Liver (tissue), 9 donors: ENCODE results near the gene SIGLEC7. TPM values are rescaled to one million over a fixed set of nuclear protein-coding genes. Genes with fewer than 3 reads are reported as not detected.

Source experiments
- DNase-seq: peaks from one replicate; pipeline ENCODE4 v3.0.0-alpha.2; 2017; ENCODE audit warnings: low spot score
- H3K27ac ChIP-seq, 2 donors: one replicate each; pipeline ENCODE4 v1.7.0; 2013; ENCODE audit warnings: inconsistent platforms in 2 of 2, low read length in 2 of 2, control low read depth in 1 of 2, low read depth in 1 of 2, mild to moderate bottlenecking in 1 of 2
- H3K27me3 ChIP-seq, 4 donors: one replicate each; pipeline versions ENCODE4 v1.6.1 to v1.7.0; 2013; ENCODE audit warnings: low read length in 3 of 4, inconsistent platforms in 1 of 4, mild to moderate bottlenecking in 1 of 4, moderate library complexity in 1 of 4; ENCODE audit not compliant: control insufficient read depth in 4 of 4, insufficient read depth in 4 of 4
- H3K36me3 ChIP-seq, 4 donors: one replicate each; pipeline versions ENCODE4 v1.6.1 to v1.7.0; 2013; ENCODE audit warnings: low read length in 3 of 4, mild to moderate bottlenecking in 3 of 4, low read depth in 1 of 4, moderate library complexity in 1 of 4; ENCODE audit not compliant: control insufficient read depth in 4 of 4, insufficient read depth in 3 of 4
- H3K4me1 ChIP-seq, 4 donors: one replicate each; pipeline versions ENCODE4 v1.6.1 to v1.7.0; 2013; ENCODE audit warnings: low read length in 3 of 4, mild to moderate bottlenecking in 3 of 4, moderate library complexity in 1 of 4; ENCODE audit not compliant: control insufficient read depth in 4 of 4, insufficient read depth in 4 of 4
- H3K4me3 ChIP-seq, 3 donors: one replicate each; pipeline versions ENCODE4 v1.6.1 to v1.7.0; 2013; ENCODE audit warnings: low read length in 3 of 3, control low read depth in 1 of 3, low read depth in 1 of 3, mild to moderate bottlenecking in 1 of 3
- H3K9ac ChIP-seq, 2 donors: one replicate each; pipeline ENCODE4 v1.7.0; 2013; ENCODE audit warnings: low read length in 2 of 2, mild to moderate bottlenecking in 2 of 2, moderate library complexity in 2 of 2, control low read depth in 1 of 2, low read depth in 1 of 2
- H3K9me3 ChIP-seq, 4 donors: one replicate each; pipeline versions ENCODE4 v1.6.1 to v1.7.0; 2013; ENCODE audit warnings: low read length in 3 of 4; ENCODE audit not compliant: control insufficient read depth in 4 of 4
- EGR1 ChIP-seq, 2 donors: IDR thresholded peaks; 2 replicates each; pipeline ENCODE4 v1.6.1; 2016 to 2018; ENCODE audit warnings: antibody characterized with exemption in 2 of 2, low read depth in 2 of 2
- FOXA1 ChIP-seq: IDR thresholded peaks from 2 replicates; pipeline ENCODE4 v1.6.1; 2016; ENCODE audit warnings: antibody characterized with exemption
- FOXA2 ChIP-seq: IDR thresholded peaks from 2 replicates; pipeline ENCODE4 v1.6.1; 2016; ENCODE audit warnings: antibody characterized with exemption
- GABPA ChIP-seq, 2 donors: IDR thresholded peaks in 1 of 2; conservative IDR thresholded peaks in 1 of 2; 2 replicates each; pipeline ENCODE4 v1.6.1; 2016; ENCODE audit warnings: antibody characterized with exemption in 2 of 2, mild to moderate bottlenecking in 1 of 2, moderate library complexity in 1 of 2
- HNF4A ChIP-seq, 2 donors: conservative IDR thresholded peaks; 2 replicates each; pipeline ENCODE4 v1.6.1; 2016; ENCODE audit warnings: antibody characterized with exemption in 2 of 2, mild to moderate bottlenecking in 2 of 2
- JUND ChIP-seq, 2 donors: IDR thresholded peaks; 2 replicates each; pipeline ENCODE4 v1.6.1; 2016; ENCODE audit warnings: antibody characterized with exemption in 2 of 2
- NR2F2 ChIP-seq: IDR thresholded peaks from 2 replicates; pipeline ENCODE4 v1.6.1; 2016; ENCODE audit warnings: antibody characterized with exemption
- RAD21 ChIP-seq, 2 donors: IDR thresholded peaks; 2 replicates each; pipeline ENCODE4 v1.6.1; 2016; ENCODE audit warnings: antibody characterized with exemption in 2 of 2, mild to moderate bottlenecking in 2 of 2
- RXRA ChIP-seq, 2 donors: IDR thresholded peaks; 2 replicates each; pipeline ENCODE4 v1.6.1; 2017 to 2018; ENCODE audit warnings: antibody characterized with exemption in 2 of 2, mild to moderate bottlenecking in 1 of 2
- SP1 ChIP-seq: IDR thresholded peaks from 2 replicates; pipeline ENCODE4 v1.6.1; 2018; ENCODE audit warnings: antibody characterized with exemption, mild to moderate bottlenecking
- YY1 ChIP-seq: IDR thresholded peaks from 2 replicates; pipeline ENCODE4 v1.6.1; 2016; ENCODE audit warnings: antibody characterized with exemption, mild to moderate bottlenecking
- WGBS: extraction: QIAGEN DNeasy Blood & Tissue Kit; methylation state at CpG from one replicate; pipeline ENCODE4 v1.1.7; 2013; 5-methylcytosine and 5-hydroxymethylcytosine counted together
- polyA plus RNA-seq, 2 donors: library from polyadenylated mRNA; stranded (reverse) in 1 of 2; unstranded in 1 of 2; fragments of 200-250 nt in 1 of 2; fragments of >200 nt in 1 of 2; fragmentation: Nextera tagmentation in 1 of 2; extraction: Ambion mirVana in 1 of 2; gene quantifications; one replicate each; pipeline versions ENCODE4 v1.2.1 to v1.2.3, GENCODE V29; 2013 to 2015
- total RNA-seq, 2 donors: library from RNA; depleted of rRNA; stranded (reverse); fragments of >200 nt; gene quantifications; one replicate each; pipeline ENCODE4 v1.2.3, GENCODE V29; 2014
- TF ChIP-seq, protein P1 (sequence below): IDR thresholded peaks from 2 replicates; pipeline ENCODE4 v1.6.1; 2016; ENCODE audit warnings: antibody characterized with exemption, mild to moderate bottlenecking
- TF ChIP-seq, protein P2 (sequence below): IDR thresholded peaks from 2 replicates; pipeline ENCODE4 v1.6.1; 2016; ENCODE audit warnings: antibody characterized with exemption
- TF ChIP-seq, protein P3 (sequence below): IDR thresholded peaks from 2 replicates; pipeline ENCODE4 v1.6.1; 2016; ENCODE audit warnings: antibody characterized with exemption
- TF ChIP-seq, protein P4 (sequence below): fragments of 150-350 bp; IDR thresholded peaks from 2 replicates; pipeline ENCODE4 v1.5.1; 2017; ENCODE audit warnings: improper control_type of control experiment, low read depth, low read length; ENCODE audit not compliant: missing input control
- TF ChIP-seq, protein P5 (sequence below): IDR thresholded peaks from 2 replicates; pipeline ENCODE4 v1.6.1; 2016; ENCODE audit warnings: antibody characterized with exemption
- donor health status: healthy.
- donor health status: healthy.
- donor health status: healthy.
- donor health status: healthy.
- donor health status: healthy.

Gene SIGLEC7
- total and polyA plus RNA-seq, 4 donors = 2.7 to 4.8 (median 3.9) TPM

DNA sequence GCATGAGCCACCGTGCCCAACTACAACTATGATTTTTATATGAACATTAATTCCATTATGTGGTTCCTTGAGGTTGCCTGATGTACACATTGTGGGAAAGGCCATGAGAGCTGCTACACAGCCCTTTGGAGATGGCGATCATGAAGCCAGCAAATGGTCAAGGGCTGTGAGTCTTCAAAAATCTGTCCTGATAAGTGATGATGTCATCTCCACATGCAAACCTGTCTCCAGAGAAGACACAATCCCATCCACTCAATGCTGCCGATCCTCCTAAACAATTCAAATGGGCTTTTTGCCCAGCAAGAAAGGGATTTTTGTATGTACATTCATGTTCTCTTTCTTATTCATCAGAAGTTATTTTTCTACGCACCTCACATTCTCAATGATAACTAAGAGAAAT lies 17.6 kb downstream of the SIGLEC7 start:
- H3K4me1 ChIP-seq = no peaks in the 10 kb centered on the region
- H3K9ac ChIP-seq = no peak overlapping the region
- DNase-seq = no peak
- 85% methylated on average over 4 of the region's 4 CpGs for WGBS
- no peak overlapping the region for H3K4me3 ChIP-seq
- H3K36me3 ChIP-seq = no peaks in the 10 kb centered on the region
- no peak overlapping the region for H3K27ac ChIP-seq
- TF ChIP-seq FOXA2 (no peak), HNF4A (conservative IDR thresholded peaks at IDR 0.05) (no peak), YY1 (no peak), EGR1 (IDR thresholded peaks at IDR 0.05; ENCODE audit: low read depth in 2 of 2) (no peak), JUND (IDR thresholded peaks at IDR 0.05) (no peak), RXRA (IDR thresholded peaks at IDR 0.05) (no peak)
- TF ChIP-seq, protein P1, sequence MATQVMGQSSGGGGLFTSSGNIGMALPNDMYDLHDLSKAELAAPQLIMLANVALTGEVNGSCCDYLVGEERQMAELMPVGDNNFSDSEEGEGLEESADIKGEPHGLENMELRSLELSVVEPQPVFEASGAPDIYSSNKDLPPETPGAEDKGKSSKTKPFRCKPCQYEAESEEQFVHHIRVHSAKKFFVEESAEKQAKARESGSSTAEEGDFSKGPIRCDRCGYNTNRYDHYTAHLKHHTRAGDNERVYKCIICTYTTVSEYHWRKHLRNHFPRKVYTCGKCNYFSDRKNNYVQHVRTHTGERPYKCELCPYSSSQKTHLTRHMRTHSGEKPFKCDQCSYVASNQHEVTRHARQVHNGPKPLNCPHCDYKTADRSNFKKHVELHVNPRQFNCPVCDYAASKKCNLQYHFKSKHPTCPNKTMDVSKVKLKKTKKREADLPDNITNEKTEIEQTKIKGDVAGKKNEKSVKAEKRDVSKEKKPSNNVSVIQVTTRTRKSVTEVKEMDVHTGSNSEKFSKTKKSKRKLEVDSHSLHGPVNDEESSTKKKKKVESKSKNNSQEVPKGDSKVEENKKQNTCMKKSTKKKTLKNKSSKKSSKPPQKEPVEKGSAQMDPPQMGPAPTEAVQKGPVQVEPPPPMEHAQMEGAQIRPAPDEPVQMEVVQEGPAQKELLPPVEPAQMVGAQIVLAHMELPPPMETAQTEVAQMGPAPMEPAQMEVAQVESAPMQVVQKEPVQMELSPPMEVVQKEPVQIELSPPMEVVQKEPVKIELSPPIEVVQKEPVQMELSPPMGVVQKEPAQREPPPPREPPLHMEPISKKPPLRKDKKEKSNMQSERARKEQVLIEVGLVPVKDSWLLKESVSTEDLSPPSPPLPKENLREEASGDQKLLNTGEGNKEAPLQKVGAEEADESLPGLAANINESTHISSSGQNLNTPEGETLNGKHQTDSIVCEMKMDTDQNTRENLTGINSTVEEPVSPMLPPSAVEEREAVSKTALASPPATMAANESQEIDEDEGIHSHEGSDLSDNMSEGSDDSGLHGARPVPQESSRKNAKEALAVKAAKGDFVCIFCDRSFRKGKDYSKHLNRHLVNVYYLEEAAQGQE = no peak
- TF ChIP-seq, protein P2, sequence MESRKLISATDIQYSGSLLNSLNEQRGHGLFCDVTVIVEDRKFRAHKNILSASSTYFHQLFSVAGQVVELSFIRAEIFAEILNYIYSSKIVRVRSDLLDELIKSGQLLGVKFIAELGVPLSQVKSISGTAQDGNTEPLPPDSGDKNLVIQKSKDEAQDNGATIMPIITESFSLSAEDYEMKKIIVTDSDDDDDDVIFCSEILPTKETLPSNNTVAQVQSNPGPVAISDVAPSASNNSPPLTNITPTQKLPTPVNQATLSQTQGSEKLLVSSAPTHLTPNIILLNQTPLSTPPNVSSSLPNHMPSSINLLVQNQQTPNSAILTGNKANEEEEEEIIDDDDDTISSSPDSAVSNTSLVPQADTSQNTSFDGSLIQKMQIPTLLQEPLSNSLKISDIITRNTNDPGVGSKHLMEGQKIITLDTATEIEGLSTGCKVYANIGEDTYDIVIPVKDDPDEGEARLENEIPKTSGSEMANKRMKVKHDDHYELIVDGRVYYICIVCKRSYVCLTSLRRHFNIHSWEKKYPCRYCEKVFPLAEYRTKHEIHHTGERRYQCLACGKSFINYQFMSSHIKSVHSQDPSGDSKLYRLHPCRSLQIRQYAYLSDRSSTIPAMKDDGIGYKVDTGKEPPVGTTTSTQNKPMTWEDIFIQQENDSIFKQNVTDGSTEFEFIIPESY = no peak
- no peaks in the 10 kb centered on the region for H3K9me3 ChIP-seq
- no peaks in the 10 kb centered on the region for H3K27me3 ChIP-seq

DNA sequence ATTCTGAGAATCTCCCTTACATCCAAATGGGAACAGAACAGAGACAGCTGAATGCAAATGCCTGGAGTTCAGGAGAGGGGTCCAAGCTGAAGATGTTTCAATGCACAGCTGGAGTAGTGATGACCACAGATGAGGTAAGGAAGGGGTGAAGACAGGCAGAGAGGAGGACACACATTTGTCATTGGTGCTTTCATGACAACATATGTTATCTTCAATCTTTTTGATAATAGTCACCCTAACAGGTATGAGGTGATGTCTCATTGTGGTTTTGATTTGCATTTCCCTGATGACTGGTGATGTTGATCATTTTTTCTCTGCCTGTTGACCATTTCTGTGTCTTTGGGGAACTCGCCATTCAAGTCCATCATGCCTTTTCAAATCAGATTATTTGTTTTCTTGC lies 19.2 kb downstream of the SIGLEC7 start:
- no peaks in the 10 kb centered on the region for H3K4me1 ChIP-seq
- TF ChIP-seq, protein P3, sequence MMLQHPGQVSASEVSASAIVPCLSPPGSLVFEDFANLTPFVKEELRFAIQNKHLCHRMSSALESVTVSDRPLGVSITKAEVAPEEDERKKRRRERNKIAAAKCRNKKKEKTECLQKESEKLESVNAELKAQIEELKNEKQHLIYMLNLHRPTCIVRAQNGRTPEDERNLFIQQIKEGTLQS = no peak
- no peak for TF ChIP-seq HNF4A (conservative IDR thresholded peaks at IDR 0.05)
- no peak for TF ChIP-seq JUND (IDR thresholded peaks at IDR 0.05)
- no peak for TF ChIP-seq FOXA2
- TF ChIP-seq, protein P4, sequence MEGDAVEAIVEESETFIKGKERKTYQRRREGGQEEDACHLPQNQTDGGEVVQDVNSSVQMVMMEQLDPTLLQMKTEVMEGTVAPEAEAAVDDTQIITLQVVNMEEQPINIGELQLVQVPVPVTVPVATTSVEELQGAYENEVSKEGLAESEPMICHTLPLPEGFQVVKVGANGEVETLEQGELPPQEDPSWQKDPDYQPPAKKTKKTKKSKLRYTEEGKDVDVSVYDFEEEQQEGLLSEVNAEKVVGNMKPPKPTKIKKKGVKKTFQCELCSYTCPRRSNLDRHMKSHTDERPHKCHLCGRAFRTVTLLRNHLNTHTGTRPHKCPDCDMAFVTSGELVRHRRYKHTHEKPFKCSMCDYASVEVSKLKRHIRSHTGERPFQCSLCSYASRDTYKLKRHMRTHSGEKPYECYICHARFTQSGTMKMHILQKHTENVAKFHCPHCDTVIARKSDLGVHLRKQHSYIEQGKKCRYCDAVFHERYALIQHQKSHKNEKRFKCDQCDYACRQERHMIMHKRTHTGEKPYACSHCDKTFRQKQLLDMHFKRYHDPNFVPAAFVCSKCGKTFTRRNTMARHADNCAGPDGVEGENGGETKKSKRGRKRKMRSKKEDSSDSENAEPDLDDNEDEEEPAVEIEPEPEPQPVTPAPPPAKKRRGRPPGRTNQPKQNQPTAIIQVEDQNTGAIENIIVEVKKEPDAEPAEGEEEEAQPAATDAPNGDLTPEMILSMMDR = no peak
- no peak for TF ChIP-seq RXRA (IDR thresholded peaks at IDR 0.05)
- no peak for TF ChIP-seq EGR1 (IDR thresholded peaks at IDR 0.05; ENCODE audit: low read depth in 2 of 2)
- no peak for TF ChIP-seq FOXA1
- TF ChIP-seq, protein P5, sequence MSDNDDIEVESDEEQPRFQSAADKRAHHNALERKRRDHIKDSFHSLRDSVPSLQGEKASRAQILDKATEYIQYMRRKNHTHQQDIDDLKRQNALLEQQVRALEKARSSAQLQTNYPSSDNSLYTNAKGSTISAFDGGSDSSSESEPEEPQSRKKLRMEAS = no peak
- TF ChIP-seq YY1 = no peak
- TF ChIP-seq, protein P2 = no peak
- no peak for TF ChIP-seq NR2F2
- TF ChIP-seq, protein P1 = no peak
- TF ChIP-seq GABPA (IDR thresholded peaks at IDR 0.05 in 1 of 2, conservative IDR thresholded peaks at IDR 0.05 in 1 of 2) = no peak
- no peak for TF ChIP-seq SP1
- no peak for TF ChIP-seq RAD21 (IDR thresholded peaks at IDR 0.05)
- no peaks in the 10 kb centered on the region for H3K9me3 ChIP-seq
- DNase-seq = no peak
- H3K27me3 ChIP-seq = no peaks in the 10 kb centered on the region
- H3K9ac ChIP-seq = no peak overlapping the region
- H3K27ac ChIP-seq = no peak overlapping the region
- no peak overlapping the region for H3K4me3 ChIP-seq
- no peaks in the 10 kb centered on the region for H3K36me3 ChIP-seq
- 75% methylated on average over 1 of the region's 1 CpG for WGBS
